Fibroblast of skin of right quadriceps (primary cell): ENCODE data around the gene MYOG.

Experiments used
- DNase-seq: peaks from one replicate; pipeline ENCODE4 v3.0.0-alpha.2; 2013

MYOG gene

DNA sequence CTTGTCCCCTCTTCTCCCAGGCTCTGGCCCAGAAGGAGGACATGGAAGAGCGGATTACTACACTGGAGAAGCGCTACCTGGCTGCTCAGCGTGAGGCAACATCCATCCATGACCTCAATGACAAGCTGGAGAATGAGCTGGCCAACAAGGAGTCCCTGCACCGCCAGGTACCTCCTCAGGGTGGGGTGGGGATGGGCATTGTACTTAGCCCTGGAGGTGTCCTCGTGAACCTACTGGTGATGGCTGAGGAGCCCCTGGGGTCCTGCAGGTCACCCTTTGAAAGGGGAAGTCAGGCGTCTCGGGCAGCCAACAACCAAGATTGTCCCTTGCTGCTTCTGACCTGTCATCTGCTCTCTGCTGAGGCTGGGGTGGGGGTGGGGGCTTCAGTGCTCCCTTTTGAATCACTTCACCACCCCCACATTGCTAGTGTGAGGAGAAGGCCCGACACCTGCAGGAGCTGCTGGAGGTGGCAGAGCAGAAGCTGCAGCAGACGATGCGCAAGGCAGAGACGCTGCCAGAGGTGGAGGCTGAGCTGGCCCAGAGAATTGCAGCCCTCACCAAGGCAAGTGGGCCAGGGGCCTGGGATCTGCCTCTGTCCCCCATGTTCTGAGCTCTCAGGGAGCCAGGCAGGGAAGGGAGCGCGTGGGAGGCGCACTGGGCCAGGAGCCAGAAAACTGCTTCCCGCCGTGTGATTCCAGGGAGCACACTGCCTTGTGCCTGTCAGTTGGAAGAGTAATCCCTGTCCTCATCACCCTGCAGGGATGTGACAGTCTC is 39.8 kb downstream of the MYOG start:
- DNase-seq = peak; percentile 34

DNA sequence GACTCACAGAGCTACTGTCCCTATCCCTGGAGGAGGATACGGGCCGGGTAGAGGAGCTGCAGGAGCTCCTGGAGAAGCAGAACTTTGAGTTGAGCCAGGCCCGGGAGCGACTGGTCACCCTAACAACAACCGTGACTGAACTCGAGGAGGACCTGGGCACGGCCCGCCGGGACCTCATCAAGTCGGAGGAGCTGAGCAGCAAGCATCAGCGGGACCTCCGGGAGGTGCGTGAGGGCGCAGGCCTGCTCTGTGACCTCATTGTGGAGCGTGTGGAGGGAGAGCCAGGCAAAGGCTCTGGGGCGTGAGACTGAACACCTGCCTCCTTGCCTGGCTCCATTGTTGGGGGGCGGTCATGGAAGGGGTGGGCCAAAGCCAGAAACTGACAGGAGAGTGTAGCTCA is 40.5 kb downstream of the MYOG start:
- no peak for DNase-seq

DNA sequence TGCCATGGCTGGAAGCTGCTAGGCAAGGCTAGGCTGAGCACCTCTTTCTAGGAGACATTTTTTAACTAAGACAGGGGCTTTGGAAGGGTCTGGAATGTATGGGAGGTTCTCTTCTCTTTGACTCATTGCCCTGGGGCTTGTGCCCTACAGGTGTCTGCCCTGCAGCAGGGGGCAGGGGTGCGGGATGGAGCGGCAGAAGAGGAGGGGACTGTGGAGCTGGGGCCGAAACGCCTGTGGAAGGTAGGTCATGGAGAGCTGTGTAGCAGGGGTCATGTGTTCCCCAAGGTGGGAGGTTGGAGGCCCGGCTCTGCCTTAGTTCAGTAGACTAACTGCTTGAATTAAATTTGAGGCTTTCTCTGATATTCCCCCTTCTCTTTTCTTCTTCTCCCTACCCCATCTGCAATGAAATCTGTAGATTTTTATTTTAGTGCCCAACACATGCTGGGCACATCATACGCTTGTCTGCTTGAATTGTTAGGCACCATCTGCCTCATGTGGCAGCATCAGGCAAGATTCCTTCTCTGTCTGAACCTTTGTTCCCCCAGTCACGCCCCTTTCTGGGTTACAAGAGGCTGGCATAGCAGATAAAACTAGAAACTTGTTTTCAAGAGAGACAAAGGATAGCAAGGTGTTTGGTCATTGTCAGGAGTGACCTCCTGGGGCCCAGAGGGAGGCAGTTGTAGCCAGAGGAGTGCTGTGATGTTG is 41.1 kb downstream of the MYOG start:
- DNase-seq = no peak

DNA sequence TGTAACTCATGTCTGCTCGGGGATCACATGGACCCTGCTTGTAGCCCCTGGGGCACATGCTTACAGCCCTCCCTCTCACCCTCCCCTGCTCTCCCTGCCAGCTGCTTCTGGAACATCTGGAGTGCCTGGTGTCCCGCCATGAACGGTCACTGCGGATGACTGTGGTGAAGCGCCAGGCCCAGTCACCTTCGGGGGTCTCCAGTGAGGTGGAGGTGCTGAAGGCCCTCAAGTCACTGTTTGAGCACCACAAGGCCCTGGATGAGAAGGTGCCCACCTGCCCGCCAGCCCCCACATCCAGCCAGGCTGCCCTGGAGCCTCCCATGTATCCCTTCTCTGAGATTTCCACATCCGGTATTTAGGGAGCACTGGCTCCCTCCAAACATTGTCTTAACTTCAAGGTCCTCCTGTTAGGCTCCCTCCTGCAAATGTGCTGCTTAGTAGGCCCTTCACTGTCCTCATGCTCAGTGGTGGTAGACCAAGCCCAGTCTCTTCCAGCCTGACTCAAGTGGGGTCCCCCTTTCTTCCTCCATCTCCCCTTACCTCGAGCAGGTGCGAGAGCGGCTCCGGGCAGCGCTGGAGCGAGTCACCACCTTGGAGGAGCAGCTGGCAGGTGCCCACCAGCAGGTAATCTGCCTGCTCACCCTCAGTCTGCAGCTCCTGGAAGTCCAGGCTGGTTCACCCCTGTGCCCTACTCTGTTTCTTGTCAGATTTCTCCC is 41.8 kb downstream of the MYOG start:
- DNase-seq = no peak

DNA sequence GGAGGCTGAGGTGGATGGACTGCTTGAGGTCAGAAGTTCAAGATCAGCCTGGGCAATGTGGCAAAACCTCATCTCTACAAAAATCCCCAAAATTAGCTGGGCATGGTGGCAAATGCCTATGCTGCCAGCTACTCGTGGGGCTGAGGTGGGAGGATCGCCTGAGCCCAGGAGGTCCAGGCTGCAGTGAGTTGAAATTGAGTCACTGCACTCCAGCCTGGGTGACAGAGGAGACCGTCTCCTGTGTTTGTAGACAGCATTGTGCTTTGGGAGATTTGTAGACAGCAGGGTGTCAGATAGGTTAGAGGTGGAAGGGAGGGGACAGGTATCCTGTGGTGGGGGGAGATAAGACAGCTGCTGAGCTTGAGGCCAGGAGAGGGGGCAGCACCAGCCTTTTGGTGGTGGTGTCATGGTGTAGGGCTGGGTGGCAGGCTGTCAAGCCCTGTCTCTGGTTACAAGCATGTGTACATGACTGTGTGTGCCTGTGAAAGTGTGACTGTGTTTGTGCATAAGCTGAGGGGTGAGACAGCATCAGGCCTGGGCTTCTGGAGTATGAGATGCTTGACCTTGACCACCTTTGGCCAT is 44.4 kb downstream of the MYOG start:
- DNase-seq = no peak

DNA sequence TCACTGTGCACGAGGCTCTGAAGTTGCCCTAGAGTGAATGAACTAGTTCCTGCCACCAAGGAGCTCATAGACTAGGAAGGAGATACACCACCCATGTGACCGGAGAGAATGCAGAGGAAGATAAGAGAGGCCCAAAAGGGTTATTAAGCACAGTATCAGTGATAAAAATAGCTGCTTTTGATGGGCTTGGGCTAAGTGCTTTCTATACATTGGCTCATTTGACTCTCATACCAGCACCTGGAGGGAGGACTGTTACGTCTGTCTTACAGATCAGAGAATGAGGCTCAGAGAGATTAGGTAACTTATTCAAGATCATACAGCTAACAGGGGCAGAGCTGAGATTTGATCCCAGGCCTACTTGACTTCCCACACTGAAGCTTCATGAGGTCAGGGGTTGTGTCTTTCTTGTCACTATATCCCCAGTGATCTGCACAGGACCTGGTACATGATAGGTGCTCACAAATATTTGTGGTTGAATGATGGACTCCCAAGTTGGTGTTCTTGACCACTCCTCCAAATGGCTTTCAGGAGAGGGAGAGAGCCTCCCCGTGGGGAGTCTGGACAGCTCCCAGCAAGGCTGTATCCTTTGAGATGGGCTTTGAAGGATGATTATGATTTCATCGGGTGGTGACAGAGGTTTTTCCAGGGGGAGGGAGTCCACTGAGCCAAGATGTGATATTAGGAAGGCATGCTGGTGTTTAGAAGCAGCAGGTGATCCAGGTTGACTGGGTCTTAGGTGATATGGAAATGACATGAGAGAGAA is 45.1 kb downstream of the MYOG start:
- no peak for DNase-seq

DNA sequence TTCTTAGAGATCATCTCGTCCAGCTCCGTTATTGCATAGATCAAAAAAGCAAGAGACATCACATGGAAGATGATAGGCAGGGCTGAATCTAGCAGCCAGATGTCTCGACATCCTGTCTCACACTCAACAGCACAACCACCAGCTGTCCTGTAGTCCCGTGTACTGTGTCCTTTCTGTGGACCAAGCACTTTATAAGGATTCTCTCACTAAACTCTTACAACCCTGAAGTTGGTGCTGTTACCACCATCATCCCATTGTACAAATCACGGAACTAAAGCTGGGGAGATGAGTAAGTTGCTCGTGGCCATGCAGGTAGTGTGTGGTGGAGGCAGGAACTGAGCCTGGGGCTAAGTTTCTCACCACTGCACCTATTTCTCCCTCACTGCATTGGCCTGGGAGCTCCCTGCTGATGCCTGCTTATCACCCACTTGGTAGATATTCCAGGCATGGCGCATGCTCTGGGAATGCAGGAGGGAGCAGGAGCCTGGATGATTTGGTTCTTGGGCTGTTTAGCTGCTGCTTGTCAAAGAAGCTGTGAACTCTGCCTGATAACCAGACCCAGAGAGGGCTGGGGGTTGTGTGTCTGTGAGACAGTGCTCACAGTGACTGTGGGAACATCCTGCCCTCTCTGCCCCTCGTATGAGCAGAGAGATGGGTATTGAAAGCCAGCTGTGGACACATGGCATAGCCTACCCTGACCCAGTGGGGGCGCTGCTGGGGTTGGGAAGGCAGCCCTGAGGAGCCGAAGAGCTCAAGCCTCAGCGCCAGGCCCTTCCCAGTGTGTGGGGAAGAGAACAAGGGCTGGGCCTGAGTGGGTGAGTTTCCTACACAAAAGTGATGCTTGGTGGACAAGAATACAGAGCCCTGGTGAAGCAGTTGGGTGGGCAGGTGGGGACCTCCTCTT is 46.0 kb downstream of the MYOG start:
- no peak for DNase-seq

DNA sequence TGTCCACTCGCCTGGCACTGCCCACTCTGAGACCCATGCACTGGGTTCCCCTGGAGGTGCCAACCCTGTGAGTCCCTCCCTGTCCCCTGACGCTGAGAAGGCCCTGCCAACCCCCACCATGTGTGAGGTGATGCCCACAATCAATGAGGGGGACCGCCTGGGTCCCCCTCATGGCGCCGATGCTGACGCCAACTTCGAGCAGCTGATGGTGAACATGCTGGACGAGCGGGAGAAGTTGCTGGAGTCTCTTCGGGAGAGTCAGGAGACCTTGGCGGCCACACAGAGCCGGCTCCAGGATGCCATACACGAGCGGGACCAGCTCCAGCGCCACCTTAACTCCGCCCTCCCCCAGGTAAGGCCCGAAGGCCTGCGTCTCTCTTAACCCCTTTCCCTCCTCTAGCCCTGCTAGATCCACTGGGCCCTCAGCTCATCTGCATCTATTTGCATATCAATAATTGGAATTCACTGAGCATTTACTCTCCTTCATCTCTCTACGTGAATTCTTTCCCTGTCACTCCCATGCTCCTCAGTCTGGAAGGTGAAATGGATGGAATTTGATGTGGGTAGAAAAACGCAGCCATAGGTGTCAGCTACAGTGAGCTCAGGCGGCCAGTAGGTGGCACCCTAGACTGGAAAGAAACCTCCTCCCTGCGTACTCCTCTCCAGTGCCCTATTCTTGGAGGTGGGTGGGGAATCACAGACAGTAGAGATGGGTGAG is 46.8 kb downstream of the MYOG start:
- peak; percentile 65 for DNase-seq

DNA sequence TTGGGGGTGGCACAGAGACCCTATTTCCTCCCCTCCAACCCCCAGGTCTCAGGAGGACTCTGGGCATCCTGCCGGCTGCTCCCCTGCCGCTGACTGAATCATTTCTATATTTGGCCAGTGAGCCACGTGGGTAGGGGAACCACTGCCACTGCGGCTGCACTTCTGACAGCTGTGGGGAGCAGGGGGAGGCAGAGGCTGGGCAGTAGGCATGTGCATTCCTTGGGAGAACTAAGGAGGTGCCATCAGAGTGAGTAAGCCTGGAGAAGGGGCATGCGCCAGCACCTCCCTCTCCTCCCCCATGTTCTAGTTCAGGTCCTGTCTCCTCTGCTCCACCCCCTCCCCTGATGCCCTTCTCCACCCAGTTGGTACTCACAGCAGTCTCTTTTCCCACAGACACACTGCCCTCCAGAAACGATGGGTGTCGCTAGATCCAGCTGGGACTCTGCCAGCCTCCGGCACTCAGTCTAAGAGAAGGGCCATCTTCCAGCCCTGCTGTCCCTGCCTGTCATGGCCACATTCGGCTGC is 47.5 kb downstream of the MYOG start:
- DNase-seq = peak; percentile 64

DNA sequence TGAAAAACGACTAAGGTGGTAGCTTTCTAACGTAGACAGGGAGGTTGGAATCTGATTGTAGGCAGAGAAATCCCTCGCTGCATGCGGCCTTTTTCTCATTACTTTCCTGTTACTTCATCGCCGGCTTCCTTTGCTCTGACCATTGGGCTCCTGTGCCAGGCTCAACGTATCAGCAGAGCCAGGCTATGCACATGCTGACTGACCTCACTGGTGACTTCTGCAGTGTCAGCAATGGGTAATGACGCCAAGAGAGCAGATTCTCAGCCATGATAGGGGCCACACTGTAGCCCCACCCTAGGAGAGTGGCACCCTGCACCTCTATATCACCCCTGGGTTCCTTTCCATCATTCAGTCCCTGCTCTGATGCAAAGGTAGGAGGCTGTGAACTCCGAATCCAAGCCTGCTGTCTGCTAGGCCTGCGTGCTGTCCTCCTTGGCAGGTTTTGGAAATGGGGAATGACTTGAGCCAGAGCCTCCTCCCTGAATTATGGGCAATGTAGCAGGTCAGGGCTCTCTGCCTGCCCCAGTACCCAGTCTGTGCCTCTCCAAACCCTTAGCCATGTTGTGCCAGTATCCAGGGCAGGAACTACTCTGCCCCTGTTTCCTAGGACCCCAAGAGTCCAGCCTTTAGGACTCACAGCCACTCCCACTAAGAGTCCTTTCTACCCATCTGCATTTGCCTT is 48.2 kb downstream of the MYOG start:
- DNase-seq = no peak

DNA sequence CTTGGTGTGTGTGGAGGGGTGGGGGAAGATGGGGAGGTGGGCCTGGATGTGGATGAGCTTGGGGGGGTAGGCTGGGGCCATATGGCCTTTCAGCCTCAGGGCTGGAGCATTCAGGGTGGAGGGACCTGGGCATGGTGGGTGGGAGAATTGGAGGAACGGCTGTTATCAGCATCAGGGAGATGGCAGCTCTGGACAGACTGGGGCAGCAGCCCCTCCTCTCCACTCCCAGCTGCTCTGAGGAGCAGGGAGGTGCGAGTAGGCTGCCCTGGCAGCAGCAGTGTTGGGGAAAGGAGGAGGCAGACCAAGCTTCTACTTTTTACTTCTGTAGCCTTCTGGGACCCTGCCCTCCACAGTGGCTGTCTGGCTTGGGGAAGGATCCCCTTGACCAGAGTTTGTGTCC is 49.3 kb downstream of the MYOG start:
- no peak for DNase-seq

DNA sequence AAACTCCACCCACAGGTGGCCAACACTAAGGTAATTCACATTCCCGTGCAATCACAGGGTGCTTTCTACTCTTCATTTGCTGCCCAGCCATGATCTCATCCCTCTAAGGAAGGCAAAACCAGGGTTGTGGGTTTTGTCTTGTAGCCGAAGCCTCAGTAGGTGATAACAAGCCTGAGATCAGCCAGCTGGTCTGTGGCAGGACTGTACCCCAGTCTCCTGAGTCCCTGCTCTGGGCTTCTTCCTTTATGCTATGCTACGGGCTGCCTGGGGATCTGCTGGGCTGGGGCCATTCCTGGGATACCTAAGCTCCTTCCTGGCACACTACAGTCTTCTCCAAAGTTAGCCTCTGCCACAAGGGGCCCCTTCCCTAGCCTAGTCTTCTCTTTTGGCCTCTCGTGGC is 49.7 kb downstream of the MYOG start:
- no peak for DNase-seq

DNA sequence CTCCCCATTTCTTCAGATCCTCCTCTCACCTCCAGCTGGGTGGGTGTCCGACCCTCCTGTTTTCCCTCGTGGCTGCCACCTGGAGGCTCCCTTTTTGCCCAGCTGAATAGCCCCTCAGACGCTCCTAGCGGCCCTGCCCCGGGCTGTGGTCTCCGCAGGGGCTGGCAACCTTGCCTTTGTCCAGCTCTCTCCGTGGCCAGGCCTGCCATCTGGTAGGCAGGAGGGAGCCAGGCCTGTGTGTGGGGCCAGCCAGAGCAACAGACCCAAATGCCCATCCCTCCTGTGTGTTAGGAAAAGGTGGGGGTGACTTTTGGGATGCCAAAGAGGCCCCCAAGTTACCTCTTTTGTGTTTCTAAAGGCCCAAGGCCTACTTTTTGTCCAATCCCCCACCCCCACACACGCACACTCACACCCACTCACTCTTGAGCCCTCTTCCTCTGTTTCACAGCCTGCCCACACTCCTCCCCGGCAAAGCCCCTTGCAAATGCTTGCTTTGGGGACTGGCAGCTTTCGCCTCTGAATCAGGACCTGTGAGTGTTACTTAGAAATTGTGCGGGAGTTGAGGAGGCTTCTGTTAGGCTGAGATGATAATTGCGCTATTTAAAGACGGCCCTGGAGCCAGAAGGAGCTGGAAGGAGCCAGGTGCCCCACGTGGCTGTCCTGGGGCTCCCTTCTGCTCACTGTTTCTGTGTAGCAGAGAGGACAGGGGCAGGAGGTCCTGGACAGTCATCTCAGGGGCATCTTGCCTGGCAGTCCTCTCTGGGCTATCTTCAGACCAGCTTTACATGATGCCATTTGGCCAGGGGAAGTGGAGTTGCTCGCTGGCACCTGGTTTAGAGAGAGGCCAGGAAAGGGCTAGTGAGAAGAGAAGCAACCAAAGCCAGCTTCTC is 50.5 kb downstream of the MYOG start:
- no peak for DNase-seq

DNA sequence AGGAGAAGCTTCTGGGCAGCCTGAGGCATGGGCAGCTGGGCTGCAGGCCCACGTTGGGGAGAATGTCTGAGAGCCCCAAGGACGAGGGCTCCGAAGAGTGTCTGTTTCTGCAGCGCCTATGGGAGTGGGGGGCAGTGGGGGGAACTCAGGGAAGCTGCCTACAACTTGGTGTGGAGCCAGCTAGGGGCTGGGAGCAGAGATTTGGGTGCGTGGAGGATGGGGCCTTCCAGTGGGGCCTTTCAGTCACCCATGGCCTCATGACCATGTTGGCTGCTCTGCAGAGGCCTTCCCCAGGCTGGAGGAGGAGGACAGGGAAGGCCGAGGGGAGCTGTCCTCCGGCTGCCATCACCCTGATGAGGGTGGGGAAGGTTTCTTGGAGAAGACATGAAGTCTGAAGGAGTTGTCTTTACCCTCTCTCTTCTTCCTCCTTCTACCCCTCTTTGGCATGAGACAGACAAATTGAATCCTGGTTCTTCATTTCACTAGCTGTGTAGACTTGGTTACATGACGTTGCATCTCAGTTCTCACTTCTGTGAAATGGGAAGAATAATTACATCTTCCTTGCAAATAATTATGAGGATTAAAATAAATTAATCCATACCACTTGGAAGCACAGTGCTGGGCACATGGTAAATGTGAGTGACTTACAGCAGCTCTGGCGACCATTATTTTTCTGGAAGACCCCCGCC is 51.2 kb downstream of the MYOG start:
- DNase-seq = no peak

DNA sequence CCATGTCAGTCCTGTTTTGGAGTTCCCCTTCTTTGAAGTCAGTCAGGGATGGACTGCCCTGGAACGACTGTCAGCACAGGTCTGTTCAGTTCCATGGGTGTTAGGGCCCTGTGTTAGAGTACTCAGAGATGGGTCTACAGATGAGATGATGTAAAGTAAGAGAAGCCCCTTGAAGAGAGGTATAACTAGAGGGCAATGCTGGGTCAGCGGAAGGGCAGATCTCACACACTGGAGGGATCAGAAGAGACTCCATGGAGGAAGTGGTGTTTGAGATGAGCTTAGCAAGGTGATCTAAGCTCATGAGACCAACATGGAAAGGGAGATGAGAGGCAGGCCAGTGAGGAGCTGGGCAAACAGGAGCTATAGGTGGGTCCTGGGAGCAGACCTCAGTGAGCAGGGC is 51.9 kb downstream of the MYOG start:
- no peak for DNase-seq

DNA sequence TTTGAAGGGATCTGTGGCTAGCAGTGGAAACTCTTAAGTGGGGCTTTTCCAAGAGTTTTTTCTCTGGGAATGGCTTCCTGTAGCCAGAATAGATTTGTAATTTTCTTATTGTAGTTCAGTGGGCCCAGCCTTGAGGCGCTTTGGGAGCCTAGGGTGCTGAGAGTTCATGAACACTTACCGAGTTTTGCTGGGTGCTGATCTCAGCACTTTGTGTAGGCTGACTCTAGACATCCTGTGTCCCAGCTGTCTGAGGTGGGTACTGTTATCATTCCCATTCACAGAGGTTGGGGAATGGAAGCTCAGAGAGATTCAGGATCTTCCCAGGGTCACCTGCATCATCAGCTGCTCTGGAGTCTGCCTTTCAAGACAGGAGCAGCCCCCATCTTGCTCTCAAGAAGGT is 52.5 kb downstream of the MYOG start:
- no peak for DNase-seq
